K562 (cell line): ENCODE results near the gene KRT85. TPM values are rescaled to one million over a fixed set of nuclear protein-coding genes. Genes with fewer than 3 reads are reported as not detected.

Experiments used
- ATAC-seq: fragments of 200-7000 bp; cut with Tn5 transposase; 3 replicates; pipeline ENCODE4 v1.9.1; 2020; ENCODE audit warnings: moderate library complexity
- BruUV-seq: library from RNA; stranded (reverse); fragments of 400-500 nt; replicated peaks from 2 replicates; lab custom pipeline; 2021; lab: Mats Ljungman, UMichigan
- CTCF ChIA-PET: fragments of 300-600 bp; formaldehyde crosslinking; extraction: SDS; loops from one replicate; lab custom pipeline; 2021; ENCODE audit warnings: low intra/inter-chr PET ratio; lab: Yijun Ruan, JAX
- POLR2A ChIA-PET: fragments of 300-600, 350-650 bp; sonication (Branson Sonifier 250); formaldehyde crosslinking; extraction: SDS; loops from one replicate; lab custom pipeline; 2021; ENCODE audit warnings: antibody characterized with exemption, inconsistent platforms; lab: Yijun Ruan, JAX
- DNase-seq, 4 experiments: peaks; one replicate each; pipeline versions ENCODE4 v3.0.0 to v3.0.0-alpha.2; 2011 to 2018; ENCODE audit warnings: low spot score in 3 of 4, mixed read lengths in 3 of 4; ENCODE audit errors: extremely low read depth in 1 of 4
- FAIRE-seq: peaks from 2 replicates; lab custom pipeline; 2011; peaks lifted over from hg19 to GRCh38; lab: Jason Lieb, UNC
- H2AFZ ChIP-seq: 2 replicates; pipeline ENCODE4 v1.6.0; 2011; ENCODE audit warnings: low read depth, low read length, control low read depth, inconsistent platforms
- H3K27ac ChIP-seq: fragments of 200-600 bp; 3 replicates; pipeline ENCODE4 v1.8.0; 2011; ENCODE audit warnings: low read depth, mild to moderate bottlenecking, control low read depth, inconsistent platforms, low read length, moderate library complexity, mixed read lengths; ENCODE audit errors: extremely low read depth
- H3K27me3 ChIP-seq, 2 experiments: fragments of 300-600 bp in 1 of 2; 2 replicates in 1 of 2; 3 replicates in 1 of 2; pipeline versions ENCODE4 v1.6.0 to v1.8.0; 2011; ENCODE audit warnings: inconsistent platforms in 2 of 2, low read length in 2 of 2, mild to moderate bottlenecking in 1 of 2, mixed read lengths in 1 of 2, moderate library complexity in 1 of 2; ENCODE audit not compliant: control insufficient read depth in 2 of 2, insufficient read depth in 2 of 2
- H3K36me3 ChIP-seq: fragments of 300-600 bp; 3 replicates; pipeline ENCODE4 v1.8.0; 2011; ENCODE audit warnings: mild to moderate bottlenecking, low read length, inconsistent platforms; ENCODE audit not compliant: control insufficient read depth, insufficient read depth
- H3K4me1 ChIP-seq, 2 experiments: fragments of 200-600 bp in 1 of 2; replicated peaks in 1 of 2; 2 replicates in 1 of 2; 3 replicates in 1 of 2; pipeline versions ENCODE4 v1.5.1 to v1.8.0; 2011; ENCODE audit warnings: inconsistent platforms in 2 of 2, low read length in 2 of 2, mild to moderate bottlenecking in 1 of 2, mixed read lengths in 1 of 2, moderate library complexity in 1 of 2; ENCODE audit not compliant: control insufficient read depth in 2 of 2, insufficient read depth in 2 of 2
- H3K4me2 ChIP-seq: 2 replicates; pipeline ENCODE4 v1.6.1; 2011; ENCODE audit warnings: low read length, control low read depth, inconsistent platforms, mixed read lengths; ENCODE audit not compliant: insufficient read depth
- H3K4me3 ChIP-seq: fragments of 200-600 bp; sonication (generic), shearing (Covaris generic); 2 replicates; pipeline ENCODE4 v1.5.1; 2016; ENCODE audit warnings: control low read depth, inconsistent platforms
- H3K79me2 ChIP-seq: fragments of 200-600 bp; 3 replicates; pipeline ENCODE4 v1.8.0; 2011; ENCODE audit warnings: low read length, inconsistent platforms; ENCODE audit not compliant: control insufficient read depth, insufficient read depth
- H3K9ac ChIP-seq, 2 experiments: 2 replicates each; pipeline versions ENCODE4 v1.6.0 to v1.6.1; 2011; ENCODE audit warnings: low read depth in 2 of 2, low read length in 2 of 2, control low read depth in 1 of 2, inconsistent platforms in 1 of 2, mild to moderate bottlenecking in 1 of 2, mixed read lengths in 1 of 2; ENCODE audit not compliant: insufficient read depth in 1 of 2
- H3K9me1 ChIP-seq: one replicate; pipeline ENCODE4 v1.6.0; 2011; ENCODE audit warnings: inconsistent platforms, mild to moderate bottlenecking, low read length, moderate library complexity; ENCODE audit not compliant: control insufficient read depth, insufficient read depth
- H3K9me3 ChIP-seq: replicated peaks from 2 replicates; pipeline ENCODE4 v1.5.1; 2011; ENCODE audit warnings: low read depth, low read length, inconsistent platforms; ENCODE audit not compliant: control insufficient read depth, insufficient read depth
- H4K20me1 ChIP-seq: replicated peaks from 2 replicates; pipeline ENCODE4 v1.6.1; 2011; ENCODE audit warnings: low read length, inconsistent platforms, mixed read lengths; ENCODE audit not compliant: control insufficient read depth, insufficient read depth
- BHLHE40 ChIP-seq: IDR thresholded peaks from 2 replicates; pipeline ENCODE4 v1.6.1; 2011; ENCODE audit warnings: low read length, improper control_type of control experiment
- CEBPG ChIP-seq, 3 experiments: fragments of 200-800 bp in 1 of 3; sonication (Bioruptor generic) in 1 of 3; sonication (generic) in 1 of 3; formaldehyde crosslinking in 1 of 3; IDR thresholded peaks in 2 of 3; conservative IDR thresholded peaks in 1 of 3; 2 replicates each; pipeline versions ENCODE4 v1.6.1 to v1.8.0; 2016 to 2022; ENCODE audit warnings: missing compliant biosample characterization in 2 of 3, missing genetic modification characterization in 2 of 3, mild to moderate bottlenecking in 1 of 3, missing genetic modification reagents in 1 of 3
- NFYB ChIP-seq: IDR thresholded peaks from 2 replicates; pipeline ENCODE4 v1.6.1; 2011; ENCODE audit warnings: mild to moderate bottlenecking, moderate library complexity; ENCODE audit not compliant: insufficient read length; ENCODE audit errors: extremely low read depth
- RAD21 ChIP-seq, 2 experiments: fragments of 250-450 bp in 1 of 2; fragments of 450-650 bp in 1 of 2; sonication (Bioruptor Pico) in 1 of 2; formaldehyde crosslinking in 1 of 2; IDR thresholded peaks in 1 of 2; conservative IDR thresholded peaks in 1 of 2; 2 replicates each; pipeline versions ENCODE4 v1.4.0 to v1.8.0; 2020 to 2022; ENCODE audit warnings: mild to moderate bottlenecking in 2 of 2, moderate library complexity in 1 of 2
- SMC3 ChIP-seq: conservative IDR thresholded peaks from 2 replicates; pipeline ENCODE4 v1.6.1; 2011; ENCODE audit warnings: low read depth, low read length, improper control_type of control experiment; ENCODE audit not compliant: insufficient read depth
- STAG1 ChIP-seq: sonication (generic); formaldehyde crosslinking; IDR thresholded peaks from 2 replicates; pipeline ENCODE4 v1.5.0; 2020; ENCODE audit warnings: missing genetic modification reagents, borderline replicate concordance
- WGBS: fragments of 100-300 bp; shearing (Covaris generic); methylation state at CpG from one replicate; pipeline ENCODE4 v1.1.6; 2016; ENCODE audit warnings: low coverage, mixed read lengths; ENCODE audit not compliant: insufficient coverage; ENCODE audit errors: missing lambda C conversion rate; 5-methylcytosine and 5-hydroxymethylcytosine counted together
- in situ Hi-C: fragments of 300-500 bp; cut with MboI; formaldehyde crosslinking; loops from 4 replicates; pipeline ENCODE4 v1.15.0; 2018; ENCODE audit warnings: inconsistent platforms, mixed read lengths
- intact Hi-C: fragments of 100-400 bp; cut with micrococcal nuclease; formaldehyde crosslinking; loops from 2 replicates; pipeline ENCODE4 v1.14.2; 2022
- polyA plus RNA-seq, 8 experiments: library from polyadenylated mRNA; depleted of rRNA in 4 of 8; stranded (reverse) in 5 of 8; unstranded in 3 of 8; fragments of >200 nt; fragmentation: Nextera tagmentation in 2 of 8; fragmentation: Illumina TruSeq in 1 of 8; extraction: Ambion mirVana in 2 of 8; extraction: Trizol in 1 of 8; gene quantifications; 2 replicates each; pipeline versions ENCODE4 v1.2.1 to v1.2.3, GENCODE V29; 2011 to 2014; ENCODE audit warnings: inconsistent platforms in 1 of 8, missing spikeins in 1 of 8
- total RNA-seq, 7 experiments: library from RNA; depleted of rRNA in 6 of 7; stranded (reverse); fragments of >200 nt in 6 of 7; fragmentation: Illumina TruSeq in 2 of 7; extraction: Trizol in 2 of 7; gene quantifications; 2 replicates each; pipeline versions ENCODE4 v1.2.1 to v1.2.3, GENCODE V29; 2011 to 2021; ENCODE audit warnings: low replicate concordance in 1 of 7
- TF ChIP-seq, protein P1 (sequence below): sonication (generic); formaldehyde crosslinking; IDR thresholded peaks from 2 replicates; pipeline ENCODE4 v1.8.0; 2022; ENCODE audit warnings: missing genetic modification reagents, mild to moderate bottlenecking, moderate library complexity, borderline replicate concordance
- TF ChIP-seq, protein P2 (sequence below): fragments of 450-650 bp; formaldehyde crosslinking; IDR thresholded peaks from 2 replicates; pipeline ENCODE4 v1.4.0; 2020; ENCODE audit warnings: mild to moderate bottlenecking, moderate library complexity
- TF ChIP-seq, protein P3 (sequence below), 3 experiments: IDR thresholded peaks in 2 of 3; conservative IDR thresholded peaks in 1 of 3; 2 replicates each; pipeline ENCODE4 v1.5.1; 2011 to 2012; ENCODE audit warnings: low read length in 3 of 3, mild to moderate bottlenecking in 3 of 3, control low read depth in 2 of 3, improper control_type of control experiment in 1 of 3, inconsistent platforms in 1 of 3, low read depth in 1 of 3, mixed read lengths in 1 of 3, moderate library complexity in 1 of 3; ENCODE audit not compliant: insufficient read depth in 2 of 3

The KRT85 gene
- total and polyA plus RNA-seq, 9 of the 15 experiments (the other 6 are each of a cell fraction or from before 2014, with no cell fraction given): not detected

DNA sequence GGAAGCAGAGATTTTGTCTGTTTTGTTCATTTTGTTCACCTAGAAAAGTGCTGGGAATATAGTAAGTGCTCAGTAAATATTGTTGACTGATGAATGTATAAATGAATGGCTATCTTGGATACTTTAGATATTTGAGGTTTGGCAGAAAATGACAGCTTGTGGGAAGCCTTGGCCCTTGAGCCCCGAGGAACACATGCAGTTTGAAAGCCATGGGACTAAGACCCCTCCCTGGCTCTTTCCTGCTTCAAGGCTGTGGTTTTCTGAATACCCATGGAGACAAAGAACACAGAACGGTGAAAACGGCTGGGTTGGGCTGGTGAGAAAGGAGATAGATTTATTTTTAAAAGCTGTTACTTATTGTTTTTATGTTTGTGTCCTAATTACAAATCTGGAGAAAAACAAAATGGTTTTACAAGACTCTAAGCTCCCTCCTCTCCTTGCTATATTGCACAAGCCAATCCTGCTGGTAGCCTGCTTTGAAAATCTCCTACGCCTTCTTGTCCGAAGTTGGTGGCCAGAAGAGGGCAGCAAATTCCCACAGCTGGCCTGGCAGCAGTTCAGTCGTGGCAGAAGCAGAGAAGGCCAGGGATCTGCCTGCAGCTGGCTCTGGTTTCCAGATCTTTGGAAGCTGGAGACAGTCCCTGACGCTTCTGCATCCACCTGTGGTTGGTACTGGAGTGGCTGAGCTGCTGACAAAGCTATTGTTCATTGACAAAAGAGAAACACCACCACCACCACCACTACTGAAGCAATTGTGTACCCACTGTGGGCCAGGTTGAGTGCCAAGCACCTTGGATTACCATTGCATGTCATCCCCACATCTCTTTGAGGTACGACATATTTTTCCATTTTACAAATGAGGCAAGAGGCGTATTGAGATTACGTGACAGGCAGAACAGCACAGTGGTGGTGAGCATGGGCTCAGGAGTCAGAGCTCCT lies 5.2 kb upstream of the KRT85 start:
- ChIA-PET POLR2A (interaction anchor here (0.9 kb wide), 2 partner anchors 12 to 19 kb away, joined by 3 read pairs; no protein-coding TSS in a partner anchor), CTCF (interaction anchor here (0.8 to 2.9 kb wide), 3 partner anchors 216 to 608 kb away, joined by 3 to 25 read pairs (median 4); no protein-coding TSS in a partner anchor)
- no peaks in the 10 kb centered on the region for H3K9me1 ChIP-seq
- DNase-seq (peak; percentile 57 to 71 (median 66)), FAIRE-seq (peak; percentile 60), ATAC-seq (peak; percentile 78)
- no peak overlapping the region for H3K4me3 ChIP-seq
- in situ Hi-C loops: no loop called here
- intact Hi-C loops: loop anchor here (5.0 to 10.0 kb wide), 2 partner anchors 500 to 612 kb away; no protein-coding TSS in a partner anchor
- 0 out of 2 replicates have a peak, but pooled peaks cover 2% of the 10 kb centered on the region for H4K20me1 ChIP-seq
- no peaks in the 10 kb centered on the region for H3K4me1 ChIP-seq
- no peaks in the 10 kb centered on the region for H3K36me3 ChIP-seq
- BruUV-seq: no TSS peak
- 0% methylated on average over 10 of the region's 10 CpGs for WGBS
- no peaks in the 10 kb centered on the region for H3K9me3 ChIP-seq
- peaks cover 1 to 11% of the 10 kb centered on the region in 2 experiments; a peak in 4 of 5 replicates for H3K27me3 ChIP-seq
- no peak overlapping the region for H2AFZ ChIP-seq
- no peak overlapping the region for H3K4me2 ChIP-seq
- no peaks in the 10 kb centered on the region for H3K79me2 ChIP-seq
- no peak overlapping the region for H3K27ac ChIP-seq
- no peak overlapping the region for H3K9ac ChIP-seq
- TF ChIP-seq, protein P1, sequence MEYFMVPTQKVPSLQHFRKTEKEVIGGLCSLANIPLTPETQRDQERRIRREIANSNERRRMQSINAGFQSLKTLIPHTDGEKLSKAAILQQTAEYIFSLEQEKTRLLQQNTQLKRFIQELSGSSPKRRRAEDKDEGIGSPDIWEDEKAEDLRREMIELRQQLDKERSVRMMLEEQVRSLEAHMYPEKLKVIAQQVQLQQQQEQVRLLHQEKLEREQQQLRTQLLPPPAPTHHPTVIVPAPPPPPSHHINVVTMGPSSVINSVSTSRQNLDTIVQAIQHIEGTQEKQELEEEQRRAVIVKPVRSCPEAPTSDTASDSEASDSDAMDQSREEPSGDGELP: peak; percentile 25; the same call in 1 of the 2 replicates
- TF ChIP-seq BHLHE40: no peak
- no peak for TF ChIP-seq CEBPG (CRISPR knock-in tag; IDR thresholded peaks at IDR 0.05)
- TF ChIP-seq CEBPG (tag; conservative IDR thresholded peaks at IDR 0.05 in 1 of 2, IDR thresholded peaks at IDR 0.05 in 1 of 2): peak in 1 of 2 experiments; percentile 45; a peak in 1 of 4 replicates
- TF ChIP-seq STAG1 (CRISPR knock-in tag): peak; percentile 83; the same call in 1 of the 2 replicates
- TF ChIP-seq NFYB: no peak
- TF ChIP-seq, protein P2, sequence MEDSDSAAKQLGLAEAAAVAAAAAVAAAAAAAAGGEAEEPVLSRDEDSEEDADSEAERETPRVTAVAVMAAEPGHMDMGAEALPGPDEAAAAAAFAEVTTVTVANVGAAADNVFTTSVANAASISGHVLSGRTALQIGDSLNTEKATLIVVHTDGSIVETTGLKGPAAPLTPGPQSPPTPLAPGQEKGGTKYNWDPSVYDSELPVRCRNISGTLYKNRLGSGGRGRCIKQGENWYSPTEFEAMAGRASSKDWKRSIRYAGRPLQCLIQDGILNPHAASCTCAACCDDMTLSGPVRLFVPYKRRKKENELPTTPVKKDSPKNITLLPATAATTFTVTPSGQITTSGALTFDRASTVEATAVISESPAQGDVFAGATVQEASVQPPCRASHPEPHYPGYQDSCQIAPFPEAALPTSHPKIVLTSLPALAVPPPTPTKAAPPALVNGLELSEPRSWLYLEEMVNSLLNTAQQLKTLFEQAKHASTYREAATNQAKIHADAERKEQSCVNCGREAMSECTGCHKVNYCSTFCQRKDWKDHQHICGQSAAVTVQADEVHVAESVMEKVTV (CRISPR knock-in tag): peak; percentile 33; the same call in 1 of the 2 replicates
- TF ChIP-seq, protein P3, sequence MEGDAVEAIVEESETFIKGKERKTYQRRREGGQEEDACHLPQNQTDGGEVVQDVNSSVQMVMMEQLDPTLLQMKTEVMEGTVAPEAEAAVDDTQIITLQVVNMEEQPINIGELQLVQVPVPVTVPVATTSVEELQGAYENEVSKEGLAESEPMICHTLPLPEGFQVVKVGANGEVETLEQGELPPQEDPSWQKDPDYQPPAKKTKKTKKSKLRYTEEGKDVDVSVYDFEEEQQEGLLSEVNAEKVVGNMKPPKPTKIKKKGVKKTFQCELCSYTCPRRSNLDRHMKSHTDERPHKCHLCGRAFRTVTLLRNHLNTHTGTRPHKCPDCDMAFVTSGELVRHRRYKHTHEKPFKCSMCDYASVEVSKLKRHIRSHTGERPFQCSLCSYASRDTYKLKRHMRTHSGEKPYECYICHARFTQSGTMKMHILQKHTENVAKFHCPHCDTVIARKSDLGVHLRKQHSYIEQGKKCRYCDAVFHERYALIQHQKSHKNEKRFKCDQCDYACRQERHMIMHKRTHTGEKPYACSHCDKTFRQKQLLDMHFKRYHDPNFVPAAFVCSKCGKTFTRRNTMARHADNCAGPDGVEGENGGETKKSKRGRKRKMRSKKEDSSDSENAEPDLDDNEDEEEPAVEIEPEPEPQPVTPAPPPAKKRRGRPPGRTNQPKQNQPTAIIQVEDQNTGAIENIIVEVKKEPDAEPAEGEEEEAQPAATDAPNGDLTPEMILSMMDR (IDR thresholded peaks at IDR 0.05 in 2 of 3, conservative IDR thresholded peaks at IDR 0.05 in 1 of 3; ENCODE audit: insufficient read depth in 2 of 3, low read depth in 1 of 3, low read length in 3 of 3): peak; percentile 61 to 81 (median 80)
- TF ChIP-seq SMC3: 0 out of 2 replicates have a peak, but pooled peaks have one; percentile 48
- peak; percentile 72 to 80 for TF ChIP-seq RAD21 (CRISPR knock-in tag; conservative IDR thresholded peaks at IDR 0.05 in 1 of 2, IDR thresholded peaks at IDR 0.05 in 1 of 2)
